Activated CD4-positive, alpha-beta T cell treated with anti-CD3 and anti-CD28 coated beads for 48 hours (primary cell): ENCODE measurements around the gene ACSL5.

Experiments
- DNase-seq: peaks from one replicate; pipeline ENCODE4 v3.0.0-alpha.2; 2020

The ACSL5 gene, protein sequence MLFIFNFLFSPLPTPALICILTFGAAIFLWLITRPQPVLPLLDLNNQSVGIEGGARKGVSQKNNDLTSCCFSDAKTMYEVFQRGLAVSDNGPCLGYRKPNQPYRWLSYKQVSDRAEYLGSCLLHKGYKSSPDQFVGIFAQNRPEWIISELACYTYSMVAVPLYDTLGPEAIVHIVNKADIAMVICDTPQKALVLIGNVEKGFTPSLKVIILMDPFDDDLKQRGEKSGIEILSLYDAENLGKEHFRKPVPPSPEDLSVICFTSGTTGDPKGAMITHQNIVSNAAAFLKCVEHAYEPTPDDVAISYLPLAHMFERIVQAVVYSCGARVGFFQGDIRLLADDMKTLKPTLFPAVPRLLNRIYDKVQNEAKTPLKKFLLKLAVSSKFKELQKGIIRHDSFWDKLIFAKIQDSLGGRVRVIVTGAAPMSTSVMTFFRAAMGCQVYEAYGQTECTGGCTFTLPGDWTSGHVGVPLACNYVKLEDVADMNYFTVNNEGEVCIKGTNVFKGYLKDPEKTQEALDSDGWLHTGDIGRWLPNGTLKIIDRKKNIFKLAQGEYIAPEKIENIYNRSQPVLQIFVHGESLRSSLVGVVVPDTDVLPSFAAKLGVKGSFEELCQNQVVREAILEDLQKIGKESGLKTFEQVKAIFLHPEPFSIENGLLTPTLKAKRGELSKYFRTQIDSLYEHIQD

DNA sequence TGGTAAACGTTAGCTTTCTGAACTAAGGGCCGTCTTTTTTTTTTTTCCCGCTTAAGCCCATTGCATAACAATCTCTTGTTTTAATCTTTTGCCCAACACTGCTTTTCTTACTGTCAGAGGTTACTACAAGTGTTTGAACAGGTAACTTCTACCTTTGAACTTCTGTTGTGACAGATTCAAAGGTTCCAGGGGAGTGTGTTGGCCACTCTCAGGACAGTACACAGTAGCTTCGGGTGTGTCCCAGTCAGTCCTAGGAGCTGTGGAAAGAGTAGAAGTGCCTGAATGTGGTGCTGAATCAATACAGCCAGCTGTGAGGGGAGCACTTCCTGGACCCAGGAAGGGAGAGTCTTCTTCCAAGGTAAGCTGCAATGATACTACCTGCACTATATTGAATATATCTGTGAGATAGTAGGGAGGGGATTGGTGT is at the start of gene ACSL5:
ACSL5 (plus strand) TSS at position 205 of the 427 bp plus-strand sequence. CDS start 20,831 bp downstream, outside the sequence.
- no peak for DNase-seq

DNA sequence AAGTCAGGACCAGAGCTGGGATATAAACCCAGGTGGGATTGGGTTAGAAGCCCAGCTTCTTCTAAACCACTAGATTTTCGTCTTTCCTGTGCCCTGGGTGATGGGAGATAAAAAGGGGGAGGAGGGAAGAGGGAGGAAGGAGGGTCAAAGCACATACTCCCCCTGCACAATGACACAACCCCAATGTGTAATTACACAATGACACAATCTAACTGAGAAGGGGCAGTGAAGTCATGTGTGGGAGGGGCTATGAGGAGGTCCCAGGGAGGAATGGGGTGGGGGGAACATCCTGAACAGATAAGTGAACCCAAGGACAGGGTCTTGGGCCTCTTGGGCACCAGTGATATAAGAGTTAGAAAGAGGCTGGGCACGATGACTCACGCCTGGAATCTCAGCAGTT is 46.2 kb upstream of the ACSL5 start:
- no peak for DNase-seq

DNA sequence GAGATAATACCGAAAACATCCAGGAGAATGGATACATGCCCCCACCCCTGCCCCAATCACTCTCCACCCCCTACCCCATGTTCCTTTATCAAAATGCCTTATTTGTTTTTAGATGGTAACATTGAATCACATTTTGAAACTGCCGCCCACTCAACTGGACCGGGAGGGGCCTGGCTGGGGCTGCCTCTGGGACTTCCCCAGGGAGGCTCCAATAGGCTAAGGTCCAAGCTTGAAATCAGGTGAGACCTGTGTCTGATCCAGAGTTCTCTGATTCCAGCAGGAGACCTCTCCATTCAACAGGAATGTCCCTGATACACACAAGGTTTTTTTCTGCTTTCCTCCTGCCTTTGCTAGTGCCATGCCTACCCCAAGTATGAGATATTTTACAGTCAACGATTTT is 43.8 kb upstream of the ACSL5 start:
- DNase-seq = peak; percentile 19

DNA sequence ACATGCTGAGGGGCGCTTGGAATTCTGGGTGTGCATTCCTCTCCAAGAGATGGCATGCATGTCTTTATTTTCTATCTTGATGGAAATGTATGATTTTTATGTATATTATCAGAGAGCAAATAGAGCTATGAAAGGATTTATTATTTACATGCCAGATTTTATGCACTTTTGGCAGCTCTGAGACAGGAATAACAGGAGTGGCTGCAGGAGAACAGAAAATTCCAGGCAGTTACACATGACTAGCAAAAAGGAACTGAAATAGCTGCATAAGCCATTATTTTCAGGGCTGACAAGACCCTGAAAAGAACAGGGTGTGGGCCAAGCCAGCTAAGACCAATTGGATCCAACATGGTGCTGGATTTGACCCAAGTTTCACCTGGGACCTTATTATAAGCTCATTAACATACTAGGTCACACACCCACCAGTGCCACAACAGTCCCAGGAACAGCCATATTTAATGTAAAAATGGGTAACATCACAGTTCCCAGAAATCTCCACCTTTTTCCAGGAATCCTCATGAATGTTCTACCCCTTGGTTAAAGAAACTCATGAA is 43.2 kb upstream of the ACSL5 start:
- DNase-seq = no peak

DNA sequence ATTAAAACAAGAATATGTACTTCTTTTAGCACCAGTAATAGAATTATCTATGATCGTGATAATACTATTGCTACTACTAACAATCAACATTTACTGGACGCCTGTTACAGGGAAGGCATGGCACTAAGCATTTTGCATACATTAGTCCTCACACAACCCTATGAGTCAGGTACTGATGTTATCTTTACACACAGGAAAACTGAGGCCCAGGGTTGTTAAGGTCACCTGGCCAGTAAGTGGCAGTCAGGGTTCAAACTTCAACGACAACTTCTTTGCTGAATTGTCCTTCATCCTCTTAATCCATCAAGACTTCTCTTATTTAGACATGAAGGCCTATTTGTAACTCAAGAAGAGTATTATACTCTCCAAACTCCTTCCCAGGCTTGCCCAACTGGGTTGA is 41.9 kb upstream of the ACSL5 start:
- no peak for DNase-seq

DNA sequence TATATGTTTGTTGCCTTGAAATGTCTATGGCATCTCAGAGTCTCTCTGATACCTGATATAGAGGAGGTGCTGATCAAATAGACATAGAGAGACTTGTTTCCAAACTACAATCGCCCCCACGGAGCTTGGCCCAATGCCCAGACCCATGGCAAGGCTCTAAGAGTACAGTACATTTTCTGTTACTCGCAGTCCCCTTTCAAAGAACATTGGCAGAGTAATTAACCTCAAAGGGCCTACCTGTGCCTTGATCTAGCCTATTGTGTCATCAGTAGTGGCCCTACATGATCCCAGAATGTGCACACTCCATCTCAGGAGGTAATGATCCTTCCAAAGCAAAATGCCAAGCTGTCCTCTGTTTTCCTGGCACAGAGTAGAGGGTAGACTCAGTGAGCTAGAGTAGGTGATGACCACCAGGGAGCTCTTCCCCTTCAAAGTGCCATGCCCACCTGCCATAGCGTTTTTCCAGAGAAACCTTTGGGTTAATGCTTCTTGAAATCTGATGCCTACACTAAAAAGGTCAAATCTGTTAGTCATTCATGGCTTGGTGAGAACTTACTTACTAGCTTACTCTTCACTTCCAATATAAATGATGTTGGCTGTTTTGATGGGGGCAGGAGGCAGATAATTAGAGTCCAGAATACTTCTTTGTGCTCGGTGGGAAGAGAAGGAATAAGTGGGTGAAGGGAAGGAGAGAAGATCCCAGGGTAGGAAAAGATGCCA is 41.2 kb upstream of the ACSL5 start:
- peak; percentile 43 for DNase-seq

DNA sequence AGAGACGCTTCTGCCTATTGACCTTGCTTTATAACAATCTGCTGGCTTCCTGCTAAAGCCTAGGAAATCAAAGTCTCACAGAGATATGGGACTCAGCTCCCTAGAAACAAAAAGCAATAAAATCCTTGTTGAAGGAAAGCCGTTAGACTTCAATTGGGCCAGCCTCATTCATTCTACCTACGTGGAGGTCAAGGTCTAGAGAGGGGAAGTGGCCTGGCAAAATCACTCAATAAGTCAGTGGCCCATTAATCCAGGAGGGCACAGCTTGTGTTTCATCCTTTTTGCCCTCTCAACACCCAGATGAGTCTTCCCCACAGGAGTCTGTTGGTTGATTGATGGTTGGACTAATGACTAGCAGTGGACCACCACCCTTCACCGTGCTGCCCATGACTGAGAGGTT is 40.5 kb upstream of the ACSL5 start:
- no peak for DNase-seq

DNA sequence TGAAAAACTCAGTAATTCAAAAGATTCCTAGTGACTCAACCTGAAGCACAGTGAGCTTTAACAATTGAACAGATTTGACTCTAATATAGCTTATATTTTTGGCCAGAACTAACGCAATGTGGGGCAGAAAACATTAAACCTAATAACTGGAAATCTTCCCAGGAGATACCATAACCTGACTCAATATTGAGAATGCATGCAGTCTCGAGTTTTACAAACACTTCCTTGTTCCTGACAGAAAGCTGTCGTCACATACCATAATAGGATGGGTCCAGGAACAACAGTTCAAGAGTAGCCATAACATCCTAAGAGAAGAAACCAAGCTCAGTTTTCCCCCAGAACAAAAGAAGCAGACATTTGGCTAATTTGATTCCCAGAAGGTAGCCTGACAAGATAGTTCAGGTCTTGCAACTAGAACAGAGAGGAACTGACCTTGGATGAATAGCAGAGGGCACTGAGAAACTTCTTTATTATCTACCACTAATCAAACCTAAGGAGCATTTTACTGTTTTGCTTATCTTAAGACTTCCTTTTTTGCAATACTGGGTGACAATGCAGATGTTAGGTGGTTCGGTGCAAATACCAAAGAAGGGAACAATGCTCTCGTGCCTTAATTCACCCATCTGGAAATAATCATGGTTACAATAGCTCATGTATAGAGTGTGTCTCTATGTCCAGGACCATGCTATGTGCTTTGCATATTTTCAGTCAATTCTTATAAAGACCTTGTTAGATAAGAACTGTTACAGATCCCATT is 38.6 kb upstream of the ACSL5 start:
- no peak for DNase-seq

DNA sequence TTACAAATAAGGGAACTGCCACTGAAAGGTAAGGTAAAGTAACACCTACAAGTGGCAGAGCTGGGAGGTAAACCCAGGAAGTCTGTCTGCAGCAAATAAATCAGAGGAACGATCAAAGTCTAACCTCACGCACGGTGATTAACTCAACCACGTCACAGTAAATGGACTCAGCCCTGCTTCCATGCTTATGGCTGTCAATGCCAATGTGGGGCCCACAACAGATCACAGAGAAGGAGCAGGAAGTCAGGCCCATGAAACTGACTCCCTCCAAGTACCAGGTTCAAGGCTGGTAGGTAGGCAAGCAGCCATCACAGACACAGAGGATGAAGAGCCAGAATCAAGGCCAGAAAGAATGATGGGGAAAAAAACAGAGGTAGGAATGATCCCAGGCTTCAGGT is 38.0 kb upstream of the ACSL5 start:
- DNase-seq = no peak

DNA sequence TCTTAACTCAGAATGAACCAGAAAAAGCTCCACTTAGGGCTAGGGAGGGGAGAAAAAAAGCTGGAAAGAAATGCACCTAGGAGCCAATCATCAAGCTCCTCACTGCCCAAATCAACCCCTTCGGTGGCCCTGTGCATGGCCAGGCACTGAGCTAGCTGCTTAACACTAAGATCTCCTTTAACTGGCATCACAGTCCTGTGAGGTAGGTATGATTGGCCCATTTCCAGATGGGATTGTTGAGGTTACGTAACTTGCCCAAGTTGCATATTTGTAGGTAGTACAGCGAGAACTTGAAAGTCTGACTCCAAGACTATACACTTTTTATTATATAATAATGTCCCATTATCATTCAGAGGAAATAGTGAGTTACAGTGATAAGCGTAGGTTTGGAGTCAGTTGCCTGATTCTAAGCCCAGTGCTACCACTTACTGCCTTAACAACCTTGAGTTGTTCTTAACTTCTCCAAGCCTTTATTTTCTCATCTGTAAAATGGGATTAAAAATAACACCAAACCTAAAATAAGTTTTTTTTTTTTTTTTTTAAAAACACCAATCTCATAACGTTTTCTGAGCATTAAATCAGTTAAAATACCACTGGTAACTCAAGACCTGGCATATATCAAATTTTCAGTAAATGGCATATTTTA is 37.2 kb upstream of the ACSL5 start:
- DNase-seq = no peak

DNA sequence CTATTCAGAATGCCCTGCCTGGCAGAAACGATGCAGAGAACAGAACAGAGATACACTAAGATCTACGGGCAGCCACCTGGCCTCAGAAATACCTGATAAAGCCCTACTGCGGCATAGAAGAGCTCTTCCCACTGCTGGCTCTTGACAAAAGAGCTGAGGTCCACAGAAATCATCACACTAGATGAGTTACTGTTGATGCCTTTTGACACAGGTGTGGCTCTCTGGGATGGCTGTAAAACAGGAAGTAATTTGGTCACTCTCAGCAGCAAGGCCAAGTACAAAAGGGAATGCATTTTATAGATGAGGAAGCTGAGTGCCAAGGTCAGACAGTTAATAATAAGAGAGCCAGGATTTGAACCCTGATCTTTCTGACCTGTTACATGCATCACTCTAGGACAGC is 35.0 kb upstream of the ACSL5 start:
- DNase-seq = no peak

DNA sequence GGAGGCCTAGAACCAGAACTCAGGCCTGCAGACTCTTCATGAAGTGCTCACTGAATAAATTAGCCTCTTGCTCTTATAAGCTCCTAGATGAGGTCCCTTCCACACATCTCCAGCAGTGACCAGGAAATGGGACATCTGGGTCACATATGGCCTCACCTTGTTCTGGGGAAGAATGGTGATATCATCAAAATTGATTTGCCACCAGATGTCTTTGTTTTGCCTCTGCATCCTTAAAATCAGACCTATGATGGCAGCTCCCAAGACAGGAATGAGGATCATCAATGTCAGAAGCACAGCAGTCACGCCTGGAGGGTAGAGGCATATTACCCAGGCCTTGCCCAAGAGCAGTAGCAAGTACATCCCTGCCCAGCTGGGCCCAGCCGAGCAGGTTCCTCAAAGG is 33.3 kb upstream of the ACSL5 start:
- DNase-seq = no peak

DNA sequence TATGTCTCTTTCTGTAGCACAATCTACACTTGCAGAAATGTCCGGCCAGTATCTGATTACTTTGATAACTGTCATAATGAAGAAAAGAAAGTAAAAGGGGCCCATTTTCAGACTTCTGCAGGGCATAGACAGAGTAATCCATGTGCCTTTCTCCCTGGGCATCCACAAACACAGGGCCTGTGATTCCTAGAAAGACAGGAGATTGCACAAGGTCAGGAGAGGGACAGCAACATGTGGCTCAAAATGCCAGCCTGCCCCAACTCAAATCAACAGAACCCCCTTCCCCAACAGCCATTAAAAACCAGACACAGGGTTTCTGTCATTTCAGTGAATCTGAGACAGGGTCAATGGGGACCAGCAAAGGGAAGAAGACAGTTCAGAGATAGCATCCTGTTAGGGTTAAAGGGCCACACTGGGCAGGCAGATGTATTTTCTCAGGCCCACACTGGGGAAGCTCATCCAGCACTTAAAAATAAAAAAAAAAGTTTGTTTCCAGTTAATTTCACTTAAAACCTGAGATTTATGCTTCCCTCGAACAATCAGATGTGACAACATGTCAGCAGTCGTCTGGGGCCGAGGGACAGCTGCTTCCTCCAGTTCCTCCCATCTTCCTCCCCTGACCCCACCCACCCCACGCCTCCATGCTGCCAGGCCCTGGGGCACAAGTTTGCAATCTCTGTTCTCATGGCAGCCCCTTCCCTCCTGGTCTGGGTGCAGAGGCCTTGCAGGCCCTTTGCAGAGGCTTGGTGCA is 30.7 kb upstream of the ACSL5 start:
- no peak for DNase-seq

DNA sequence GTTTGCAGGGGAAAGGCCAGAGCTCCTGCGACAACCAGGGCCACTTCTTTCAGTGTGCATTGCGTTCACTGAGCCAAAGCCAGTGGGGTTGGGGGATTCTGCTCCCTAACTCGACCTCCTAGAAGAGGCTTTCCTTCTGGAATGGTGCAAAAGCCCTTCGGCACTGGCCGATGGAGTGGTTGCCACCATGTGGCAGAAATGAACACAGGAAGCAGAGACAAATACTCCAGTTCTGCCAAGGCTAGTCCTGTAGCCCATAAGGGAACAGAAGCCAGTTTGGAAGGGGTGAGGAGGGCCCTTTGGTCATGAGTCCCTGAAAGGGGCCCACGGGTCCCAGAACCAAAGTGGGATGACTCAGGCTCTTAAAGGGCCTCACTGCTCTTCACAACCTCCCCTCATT is 29.7 kb upstream of the ACSL5 start:
- DNase-seq = no peak

DNA sequence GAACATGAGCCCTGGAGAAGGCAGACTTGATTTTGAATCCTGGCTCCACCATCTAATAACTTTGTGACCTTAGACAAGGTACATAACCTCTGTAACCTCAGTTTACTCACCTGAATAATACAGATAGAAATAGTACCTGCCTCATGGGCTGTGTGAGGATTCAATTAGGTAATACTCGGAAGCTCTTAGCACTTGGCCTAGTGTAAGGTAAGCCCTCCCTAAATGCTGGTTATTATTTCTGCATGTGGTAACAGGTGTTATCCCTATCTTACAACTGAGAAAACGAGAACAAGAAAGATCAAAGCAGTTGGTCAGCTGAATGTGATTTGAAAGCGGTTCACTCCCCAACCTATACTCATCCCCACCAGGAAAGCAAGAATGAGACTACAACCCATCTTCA is 28.7 kb upstream of the ACSL5 start:
- DNase-seq = no peak

DNA sequence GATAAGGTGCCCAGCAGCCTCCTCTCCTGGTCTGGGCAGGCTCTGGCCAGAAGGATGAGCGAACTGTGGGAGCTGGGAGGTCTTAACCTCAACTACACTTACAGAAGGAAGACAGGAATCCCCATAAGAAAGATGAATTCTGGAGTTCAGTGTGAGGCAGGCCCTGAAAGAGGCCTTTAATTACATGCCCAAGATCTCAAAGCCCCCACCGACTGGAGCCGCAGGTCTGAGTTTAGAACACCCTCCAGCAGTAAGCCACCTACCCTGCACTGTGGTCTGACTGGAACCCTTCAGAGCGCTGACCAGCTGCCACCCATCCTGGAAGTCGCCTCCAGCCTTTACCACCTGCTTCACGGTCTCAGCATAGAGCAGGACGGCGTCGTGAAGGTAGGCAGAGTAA is 28.2 kb upstream of the ACSL5 start:
- no peak for DNase-seq

DNA sequence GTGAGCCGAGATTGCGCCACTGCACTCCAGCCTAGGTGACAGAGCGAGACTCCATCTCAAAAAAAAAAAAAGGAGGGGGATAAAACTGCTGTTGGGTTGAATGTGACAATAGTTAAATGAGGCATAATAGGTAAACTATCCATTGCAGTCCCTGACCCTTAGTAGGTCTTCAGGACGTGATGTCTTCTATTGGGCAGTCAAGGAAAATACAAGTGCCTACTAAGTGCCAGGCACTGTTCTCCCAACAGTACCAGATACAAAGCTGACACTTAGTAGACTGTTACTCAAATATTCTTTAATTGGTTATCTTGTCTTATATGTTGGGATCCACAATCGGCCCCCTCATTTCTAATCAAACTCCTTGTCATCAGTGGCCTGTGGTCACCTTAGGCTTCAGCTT is 27.1 kb upstream of the ACSL5 start:
- DNase-seq = no peak

DNA sequence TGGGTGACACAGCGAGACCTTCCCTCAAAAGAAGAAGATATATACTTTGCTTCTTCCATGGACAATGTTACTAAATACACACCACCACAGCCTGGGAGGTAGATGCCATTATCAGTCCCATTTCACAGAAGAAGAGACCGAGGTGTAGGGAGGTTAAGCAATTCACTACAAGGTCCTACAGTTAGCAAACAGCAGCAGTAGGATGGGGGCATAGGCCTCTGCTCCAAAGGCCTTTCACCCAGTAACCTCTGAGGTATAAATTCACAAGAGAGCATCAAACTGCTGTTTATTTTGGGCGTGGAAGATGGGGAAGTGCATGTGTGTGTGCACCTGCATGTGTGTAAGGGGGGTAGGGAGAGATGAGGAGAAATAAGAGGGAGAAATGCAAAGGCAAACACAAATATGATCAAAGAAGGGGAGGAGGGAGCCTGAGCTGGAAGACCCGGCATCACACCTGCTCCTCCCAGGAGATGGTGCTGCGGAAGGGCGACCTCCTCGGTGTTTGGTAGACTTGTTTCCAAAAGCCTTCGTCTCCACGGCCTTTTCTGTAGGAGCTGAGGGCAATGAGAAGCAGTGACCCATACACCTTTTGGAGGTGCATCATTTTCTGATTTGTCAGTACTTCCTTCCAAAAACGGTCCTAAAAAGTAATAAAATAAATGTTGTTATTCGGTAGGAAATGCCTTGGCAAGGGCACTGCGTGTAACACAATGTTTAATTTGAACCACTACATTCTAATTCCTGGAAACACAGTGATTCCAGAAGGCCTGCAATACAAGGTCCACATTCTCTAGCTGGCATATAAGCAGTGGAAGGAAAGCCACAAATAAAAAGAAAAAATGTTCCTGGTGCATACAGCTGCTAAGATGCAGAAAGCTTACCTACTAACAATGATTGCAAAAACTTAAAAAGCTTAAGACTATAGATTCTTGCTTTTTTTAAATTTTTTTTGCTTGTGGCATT is 25.9 kb upstream of the ACSL5 start:
- DNase-seq = no peak

DNA sequence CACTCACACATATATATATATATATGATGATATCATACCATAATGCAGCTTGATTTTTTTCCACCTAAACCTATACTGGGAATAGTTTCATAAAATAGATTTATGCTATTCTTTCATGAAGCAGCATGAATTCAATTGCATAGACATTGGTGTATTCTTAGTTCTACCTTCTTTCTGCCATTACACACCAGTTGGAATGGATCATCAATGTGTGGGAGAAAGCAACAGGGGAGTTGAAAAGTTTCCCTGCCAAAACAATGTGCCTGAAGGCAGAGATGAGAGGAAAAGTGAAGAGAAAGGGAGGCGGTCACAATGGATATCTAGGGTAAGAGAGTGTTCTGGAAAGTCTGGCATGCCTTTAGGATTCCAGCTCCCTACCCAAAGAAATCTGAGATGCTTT is 25.2 kb upstream of the ACSL5 start:
- DNase-seq = no peak

DNA sequence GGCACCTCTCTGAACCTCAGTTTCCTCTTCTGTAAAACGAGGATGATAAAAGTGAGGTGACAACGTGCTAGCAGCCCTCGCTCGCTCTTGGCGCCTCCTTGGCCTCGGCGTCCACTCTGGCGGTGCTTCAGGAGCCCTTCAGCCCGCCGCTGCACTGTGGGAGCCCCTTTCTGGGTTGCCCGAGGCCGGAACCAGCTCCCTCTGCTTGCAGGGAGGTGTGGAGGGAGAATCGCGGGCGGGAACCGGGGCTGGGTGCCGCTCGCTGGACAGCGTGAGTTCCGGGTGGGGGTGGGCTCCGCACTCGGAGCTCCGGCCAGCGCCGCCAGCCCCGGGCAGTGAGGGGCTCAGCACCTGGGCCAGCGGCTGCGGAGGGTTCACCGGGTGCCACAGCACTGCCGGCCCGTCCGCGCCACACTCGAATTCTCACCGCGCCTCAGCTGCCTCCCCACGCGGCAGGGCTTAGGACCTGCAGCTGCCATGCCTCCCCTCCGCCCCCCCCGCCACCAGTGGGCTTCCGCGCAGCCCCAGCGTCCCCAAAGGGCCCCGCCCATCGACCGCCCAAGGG is 24.3 kb upstream of the ACSL5 start:
- no peak for DNase-seq
